GM12878 (cell line): ENCODE results near the gene RPS6KA4. TPM values are rescaled to one million over a fixed set of nuclear protein-coding genes. Genes with fewer than 3 reads are reported as not detected.

Experiments used
- DPF2 ChIP-seq: fragments of 450-650 bp; IDR thresholded peaks from 2 replicates; pipeline ENCODE4 v1.6.1; 2017; ENCODE audit warnings: mild to moderate bottlenecking
- NKRF ChIP-seq: fragments of 450-650 bp; conservative IDR thresholded peaks from 2 replicates; pipeline ENCODE4 v1.6.1; 2017; ENCODE audit warnings: mild to moderate bottlenecking, moderate library complexity
- NR2F1 ChIP-seq: fragments of 450-650 bp; conservative IDR thresholded peaks from 2 replicates; pipeline ENCODE4 v1.6.1; 2017; ENCODE audit warnings: mild to moderate bottlenecking
- ZNF622 ChIP-seq: fragments of 450-650 bp; IDR thresholded peaks from 2 replicates; pipeline ENCODE4 v1.6.1; 2017; ENCODE audit warnings: mild to moderate bottlenecking, inconsistent platforms
- polyA plus RNA-seq, 11 experiments: library from polyadenylated mRNA; depleted of rRNA in 4 of 11; unstranded in 6 of 11; stranded (reverse) in 5 of 11; fragments of >200 nt; fragmentation: Nextera tagmentation in 4 of 11; fragmentation: Illumina TruSeq in 1 of 11; extraction: Ambion mirVana in 4 of 11; extraction: Trizol in 1 of 11; gene quantifications; 1 replicate in 1 of 11; 2 replicates in 10 of 11; pipeline versions ENCODE4 v1.2.1 to v1.2.3, GENCODE V29; 2011 to 2016; ENCODE audit warnings: inconsistent platforms in 2 of 11, missing spikeins in 2 of 11, low read depth in 1 of 11
- total RNA-seq, 4 experiments: library from RNA; depleted of rRNA in 3 of 4; stranded (reverse); fragments of >200 nt in 3 of 4; fragmentation: Illumina TruSeq in 1 of 4; extraction: Trizol in 1 of 4; gene quantifications; 2 replicates each; pipeline versions ENCODE4 v1.2.1 to v1.2.3, GENCODE V29; 2013 to 2021
- TF ChIP-seq, protein P1 (sequence below): fragments of 450-650 bp; IDR thresholded peaks from 2 replicates; pipeline ENCODE4 v1.6.1; 2017; ENCODE audit warnings: mild to moderate bottlenecking, moderate library complexity

The RPS6KA4 gene
- total and polyA plus RNA-seq, 10 of the 15 experiments (the other 5 are each of a cell fraction or from before 2014, with no cell fraction given) = 0.34 to 32.6 (median 11.3) TPM

DNA sequence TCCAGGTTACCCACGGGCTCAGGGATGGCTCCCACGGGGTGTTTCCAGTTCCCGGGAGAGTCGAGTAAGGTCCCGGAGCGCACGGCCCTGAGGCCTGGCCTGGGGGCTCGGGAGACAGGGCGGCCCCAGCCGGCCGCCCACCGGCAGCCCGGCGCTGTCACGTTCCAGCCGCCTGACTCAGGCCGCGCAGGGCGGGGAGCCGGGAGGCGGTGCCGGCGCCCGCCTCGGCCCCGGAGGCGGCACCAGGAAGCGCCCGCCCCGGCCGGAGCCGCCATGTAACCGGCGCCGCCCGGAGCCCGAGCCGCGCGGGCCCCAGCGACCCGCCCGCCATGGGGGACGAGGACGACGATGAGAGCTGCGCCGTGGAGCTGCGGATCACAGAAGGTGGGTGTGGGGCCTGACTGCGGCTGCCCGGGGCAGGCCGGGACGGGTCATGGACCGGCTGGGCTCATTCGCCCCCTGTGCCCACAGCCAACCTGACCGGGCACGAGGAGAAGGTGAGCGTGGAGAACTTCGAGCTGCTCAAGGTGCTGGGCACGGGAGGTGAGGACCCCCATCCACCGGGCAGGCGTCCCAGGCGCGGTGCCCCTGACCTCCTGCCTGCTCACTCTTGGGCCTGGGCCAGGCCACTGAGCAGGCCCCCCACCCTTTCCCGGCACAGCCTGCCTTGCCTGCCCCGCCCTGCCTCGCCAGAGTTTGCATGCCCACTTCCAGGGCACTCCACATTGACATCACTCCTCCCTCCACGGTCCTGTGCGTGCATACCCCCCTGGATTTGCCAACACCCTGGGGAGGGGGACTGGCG, at the start of gene RPS6KA4 (continued):
- peak; percentile 49 for TF ChIP-seq NR2F1
- TF ChIP-seq DPF2 = peak; percentile 51; the same call in 1 of the 2 replicates
- no peak for TF ChIP-seq ZNF622
- TF ChIP-seq, protein P1, sequence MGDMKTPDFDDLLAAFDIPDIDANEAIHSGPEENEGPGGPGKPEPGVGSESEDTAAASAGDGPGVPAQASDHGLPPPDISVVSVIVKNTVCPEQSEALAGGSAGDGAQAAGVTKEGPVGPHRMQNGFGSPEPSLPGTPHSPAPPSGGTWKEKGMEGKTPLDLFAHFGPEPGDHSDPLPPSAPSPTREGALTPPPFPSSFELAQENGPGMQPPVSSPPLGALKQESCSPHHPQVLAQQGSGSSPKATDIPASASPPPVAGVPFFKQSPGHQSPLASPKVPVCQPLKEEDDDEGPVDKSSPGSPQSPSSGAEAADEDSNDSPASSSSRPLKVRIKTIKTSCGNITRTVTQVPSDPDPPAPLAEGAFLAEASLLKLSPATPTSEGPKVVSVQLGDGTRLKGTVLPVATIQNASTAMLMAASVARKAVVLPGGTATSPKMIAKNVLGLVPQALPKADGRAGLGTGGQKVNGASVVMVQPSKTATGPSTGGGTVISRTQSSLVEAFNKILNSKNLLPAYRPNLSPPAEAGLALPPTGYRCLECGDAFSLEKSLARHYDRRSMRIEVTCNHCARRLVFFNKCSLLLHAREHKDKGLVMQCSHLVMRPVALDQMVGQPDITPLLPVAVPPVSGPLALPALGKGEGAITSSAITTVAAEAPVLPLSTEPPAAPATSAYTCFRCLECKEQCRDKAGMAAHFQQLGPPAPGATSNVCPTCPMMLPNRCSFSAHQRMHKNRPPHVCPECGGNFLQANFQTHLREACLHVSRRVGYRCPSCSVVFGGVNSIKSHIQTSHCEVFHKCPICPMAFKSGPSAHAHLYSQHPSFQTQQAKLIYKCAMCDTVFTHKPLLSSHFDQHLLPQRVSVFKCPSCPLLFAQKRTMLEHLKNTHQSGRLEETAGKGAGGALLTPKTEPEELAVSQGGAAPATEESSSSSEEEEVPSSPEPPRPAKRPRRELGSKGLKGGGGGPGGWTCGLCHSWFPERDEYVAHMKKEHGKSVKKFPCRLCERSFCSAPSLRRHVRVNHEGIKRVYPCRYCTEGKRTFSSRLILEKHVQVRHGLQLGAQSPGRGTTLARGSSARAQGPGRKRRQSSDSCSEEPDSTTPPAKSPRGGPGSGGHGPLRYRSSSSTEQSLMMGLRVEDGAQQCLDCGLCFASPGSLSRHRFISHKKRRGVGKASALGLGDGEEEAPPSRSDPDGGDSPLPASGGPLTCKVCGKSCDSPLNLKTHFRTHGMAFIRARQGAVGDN = peak; percentile 60
- TF ChIP-seq NKRF = peak; percentile 80
